OCI-LY7 (cell line): ENCODE data around the gene TRMT11. TPM values are rescaled to one million over a fixed set of nuclear protein-coding genes. Genes with fewer than 3 reads are reported as not detected.

ENCODE experiments used
- Bru-seq: library from RNA; stranded (reverse); fragments of 400-500 nt; gene quantifications from one replicate; lab custom pipeline; 2021; lab: Mats Ljungman, UMichigan
- BruChase-seq, 2 experiments: library from RNA; stranded (reverse); fragments of 400-500 nt; gene quantifications; one replicate each; lab custom pipeline; 2021; lab: Mats Ljungman, UMichigan
- BruUV-seq: library from RNA; stranded (reverse); fragments of 400-500 nt; replicated peaks from 2 replicates; lab custom pipeline; 2021; lab: Mats Ljungman, UMichigan
- CTCF ChIA-PET: fragments of 300-600 bp; sonication (Branson Sonifier 250); formaldehyde crosslinking; loops from one replicate; lab custom pipeline; 2022; ENCODE audit warnings: antibody characterized with exemption; ENCODE audit not compliant: unreplicated experiment; lab: Charles Lee
- POLR2A ChIA-PET: fragments of 300-600 bp; sonication (Branson Sonifier 250); formaldehyde crosslinking; loops from one replicate; lab custom pipeline; 2022; ENCODE audit warnings: antibody characterized with exemption; lab: Charles Lee
- DNase-seq: peaks from one replicate; pipeline ENCODE4 v3.0.0-alpha.2; 2015; ENCODE audit warnings: low spot score
- H2AFZ ChIP-seq: fragments of 200-600 bp; sonication (generic), shearing (Covaris generic); 2 replicates; pipeline ENCODE4 v1.6.1; 2014; ENCODE audit warnings: mild to moderate bottlenecking, antibody characterized with exemption, low read length, moderate library complexity
- H3K27ac ChIP-seq: fragments of 200-600 bp; sonication (generic); 2 replicates; pipeline ENCODE4 v1.5.1; 2014; ENCODE audit warnings: mixed run types, low read depth, mild to moderate bottlenecking, moderate library complexity, low read length, inconsistent platforms; ENCODE audit not compliant: poor library complexity, severe bottlenecking
- H3K36me3 ChIP-seq: fragments of 200-600 bp; sonication (generic); 2 replicates; pipeline ENCODE4 v1.6.1; 2014; ENCODE audit warnings: mild to moderate bottlenecking, antibody characterized with exemption, low read length, moderate library complexity, mixed read lengths; ENCODE audit not compliant: insufficient read depth
- H3K4me1 ChIP-seq: fragments of 200-600 bp; sonication (generic); 2 replicates; pipeline ENCODE4 v1.5.1; 2014; ENCODE audit warnings: mild to moderate bottlenecking, low read length; ENCODE audit not compliant: insufficient read depth, poor library complexity, severe bottlenecking
- H3K4me2 ChIP-seq: fragments of 200-600 bp; sonication (generic); 2 replicates; pipeline ENCODE4 v1.6.1; 2014; ENCODE audit warnings: mild to moderate bottlenecking, low read length
- H3K4me3 ChIP-seq: fragments of 200-600 bp; sonication (generic); 2 replicates; pipeline ENCODE4 v1.5.1; 2014; ENCODE audit warnings: mild to moderate bottlenecking, low read depth, low read length; ENCODE audit not compliant: poor library complexity, severe bottlenecking
- H3K79me2 ChIP-seq: fragments of 200-600 bp; sonication (generic); 2 replicates; pipeline ENCODE4 v1.6.1; 2016; ENCODE audit warnings: low read depth, mild to moderate bottlenecking, low read length, moderate library complexity, mixed read lengths; ENCODE audit not compliant: insufficient read depth
- H3K9me2 ChIP-seq: fragments of 200-600 bp; sonication (generic); 2 replicates; pipeline ENCODE4 v1.6.1; 2016; ENCODE audit warnings: mild to moderate bottlenecking, low read length, mixed read lengths; ENCODE audit not compliant: insufficient read depth
- H3K9me3 ChIP-seq: fragments of 200-600 bp; sonication (generic); 2 replicates; pipeline ENCODE4 v1.6.1; 2014; ENCODE audit warnings: mild to moderate bottlenecking, mixed run types, low read length, mixed read lengths
- H4K20me1 ChIP-seq: fragments of 200-600 bp; sonication (generic); 2 replicates; pipeline ENCODE4 v1.6.1; 2014; ENCODE audit warnings: mild to moderate bottlenecking, antibody characterized with exemption, low read length, moderate library complexity, mixed read lengths; ENCODE audit not compliant: insufficient read depth
- CTCF ChIP-seq: fragments of 200-600 bp; sonication (generic); conservative IDR thresholded peaks from 2 replicates; pipeline ENCODE4 v1.5.1; 2014; ENCODE audit warnings: mild to moderate bottlenecking, antibody characterized with exemption, low read length, moderate library complexity, mixed read lengths
- EZH2phosphoT487 ChIP-seq: fragments of 200-600 bp; sonication (generic); IDR thresholded peaks from 2 replicates; pipeline ENCODE4 v1.6.1; 2018; ENCODE audit warnings: low read depth, borderline replicate concordance, mild to moderate bottlenecking, mixed run types, antibody characterized with exemption, low read length, moderate library complexity, mixed read lengths
- intact Hi-C: fragments of 100-400 bp; cut with micrococcal nuclease; formaldehyde crosslinking; loops from one replicate; pipeline ENCODE4 v1.10.0; 2022; ENCODE audit not compliant: unreplicated experiment
- long read RNA-seq: library from polyadenylated mRNA; stranded (forward); transcript quantifications from one replicate; pipeline ENCODE4 v2.0.0, GENCODE V29; 2022
- total RNA-seq, 2 experiments: library from RNA; depleted of rRNA in 1 of 2; stranded (reverse); fragments of >200 nt in 1 of 2; shearing (Covaris generic) in 1 of 2; gene quantifications; 2 replicates each; pipeline ENCODE4 v1.2.3, GENCODE V29; 2014 to 2022

Gene TRMT11
- 42.5 and 46.8 TPM in 2 replicates for total RNA-seq (2014; rRNA removed; shearing (Covaris generic))
- 31.0 and 32.9 TPM in 2 replicates for total RNA-seq (2022)
- Bru-seq, nascent RNA, result percentile 83 among the genes with signal in this experiment
- BruChase-seq, experiment 1, labeled RNA remaining after a 6-hour chase, result percentile 69 among the genes with signal in this experiment
- percentile 67 among the genes with signal in this experiment for BruChase-seq, experiment 2, labeled RNA remaining after a 2-hour chase
- long read RNA-seq, transcript TRMT11-201 (13 exons, 1,565 nt), result major isoform, 19 of 65 reads
- long read RNA-seq, partial matches to known transcripts, result 4 of 65 reads
- long read RNA-seq, other reads (novel, unspliced or antisense), result 42 of 65 reads

GRCh38 chr6:125986301-125987025 is at the start of gene TRMT11:
Gene TRMT11, plus strand, starts transcription at chr6:125986540. Its CDS starts 11 bp downstream, at chr6:125986551.
- Histone ChIP-seq H3K27ac (peak within 1 kb of the TSS; percentile 44), H3K79me2 (peaks cover 53% of the 10 kb centered on the region), H3K4me2 (peak within 1 kb of the TSS; percentile 86), H2AFZ (peak within 1 kb of the TSS; percentile 100), H3K9me3 (no peaks in the 10 kb centered on the region), H3K9me2 (no peaks in the 10 kb centered on the region), H3K4me3 (peak within 1 kb of the TSS; percentile 78), H3K4me1 (peaks cover 32% of the 10 kb centered on the region), H4K20me1 (no peaks in the 10 kb centered on the region), H3K36me3 (no peaks in the 10 kb centered on the region)
- TSS peak; percentile 50 for BruUV-seq
- POLR2A ChIA-PET, result interaction anchor here (0.5 to 2.8 kb wide), 21 partner anchors 9 to 685 kb away, joined by 3 to 22 read pairs (median 5); partner anchors contain the start of genes HDDC2, HINT3 and NCOA7
- peak; percentile 87 for DNase-seq
- intact Hi-C loops, result loop anchor here (1.0 kb wide), 1 partner anchor 206 kb away; no protein-coding TSS in a partner anchor
- CTCF ChIA-PET, result interaction anchor here (0.6 to 1.9 kb wide), 5 partner anchors 9 to 29 kb away, joined by 3 to 7 read pairs (median 4); partner anchors contain the start of gene HINT3
- TF ChIP-seq EZH2phosphoT487 (no peak), CTCF (peak; percentile 16; the same call in 1 of the 2 replicates)

- CTCF ChIA-PET, result no interaction called here
- Histone ChIP-seq H4K20me1 (no peaks in the 10 kb centered on the region), H3K27ac (no peak overlapping the region), H3K9me3 (no peaks in the 10 kb centered on the region), H3K4me1 (peaks cover under 1% of the 10 kb centered on the region), H3K9me2 (no peaks in the 10 kb centered on the region), H3K4me3 (no peak overlapping the region), H3K4me2 (no peak overlapping the region), H3K36me3 (no peaks in the 10 kb centered on the region), H3K79me2 (no peaks in the 10 kb centered on the region), H2AFZ (no peak overlapping the region)
- POLR2A ChIA-PET, result no interaction called here
- no TSS peak for BruUV-seq
- TF ChIP-seq CTCF, result no peak
- TF ChIP-seq EZH2phosphoT487, result no peak
- intact Hi-C loops, result no loop called here
- DNase-seq, result no peak
Measured at GRCh38 chr6:125939026-125939425, 47.3 kb upstream of the TRMT11 start.
